T-cell (primary cell): ENCODE measurements around the gene JAKMIP1. TPM values are rescaled to one million over a fixed set of nuclear protein-coding genes. Genes with fewer than 3 reads are reported as not detected.
A peak's percentile ranks its signal among the peaks of the same experiment; 100 is the strongest.

Experiments used
- ATAC-seq, 4 experiments: fragments of 200-7000 bp in 3 of 4; fragments of 150-1000 bp in 1 of 4; cut with Tn5 transposase; replicated peaks in 1 of 4; 1 replicate in 3 of 4; 2 replicates in 1 of 4; pipeline ENCODE4 v1.10.0; 2021; ENCODE audit warnings: moderate library complexity in 3 of 4, mild to moderate bottlenecking in 2 of 4, moderate number of reproducible peaks in 1 of 4
- CTCF ChIA-PET, 2 donors: fragments of 300-600 bp; sonication (Branson Sonifier 250); formaldehyde crosslinking; loops; one replicate each; lab custom pipeline; 2022; ENCODE audit warnings: antibody characterized with exemption in 2 of 2; lab: Charles Lee
- POLR2A ChIA-PET, 2 donors: fragments of 300-600 bp; sonication (Branson Sonifier 250); formaldehyde crosslinking; loops; one replicate each; lab custom pipeline; 2022; ENCODE audit warnings: antibody characterized with exemption in 2 of 2; lab: Charles Lee
- DNase-seq, 35 experiments: peaks; one replicate each; pipeline versions ENCODE4 v3.0.0 to v3.0.0-alpha.2; 2013 to 2023
- H3K27ac ChIP-seq: one replicate; pipeline ENCODE4 v1.5.1; 2013; ENCODE audit warnings: low read length
- H3K27me3 ChIP-seq, 2 experiments: replicated peaks in 1 of 2; 1 replicate in 1 of 2; 2 replicates in 1 of 2; pipeline versions ENCODE4 v1.6.1 to v1.7.0; 2013; ENCODE audit warnings: low read length in 1 of 2, mixed read lengths in 1 of 2; ENCODE audit not compliant: control insufficient read depth in 2 of 2, insufficient read depth in 2 of 2; ENCODE audit errors: extremely low read depth in 1 of 2
- H3K36me3 ChIP-seq, 2 donors: 1 replicate in 1 of 2; 2 replicates in 1 of 2; pipeline versions ENCODE4 v1.6.1 to v1.7.0; 2013; ENCODE audit warnings: low read length in 1 of 2; ENCODE audit not compliant: control insufficient read depth in 2 of 2, insufficient read depth in 1 of 2; ENCODE audit errors: extremely low read depth in 1 of 2
- H3K4me1 ChIP-seq, 2 experiments: 1 replicate in 1 of 2; 2 replicates in 1 of 2; pipeline versions ENCODE4 v1.6.1 to v1.7.0; 2013; ENCODE audit warnings: low read length in 2 of 2, mixed read lengths in 1 of 2; ENCODE audit not compliant: insufficient read depth in 2 of 2, control insufficient read depth in 1 of 2; ENCODE audit errors: extremely low read depth in 1 of 2
- H3K4me3 ChIP-seq, 2 donors: 1 replicate in 1 of 2; 2 replicates in 1 of 2; pipeline versions ENCODE4 v1.5.1 to v1.7.0; 2013; ENCODE audit warnings: mild to moderate bottlenecking in 2 of 2, low read length in 1 of 2, moderate library complexity in 1 of 2; ENCODE audit not compliant: control insufficient read depth in 1 of 2; ENCODE audit errors: extremely low read depth in 1 of 2
- H3K9me3 ChIP-seq: 2 replicates; pipeline ENCODE4 v1.7.0; 2013
- H3K27ac Mint-ChIP-seq, 2 donors: one replicate each; pipeline ENCODE4 v1.8.0; 2020 to 2021; ENCODE audit warnings: mild to moderate bottlenecking in 2 of 2, mixed read lengths in 2 of 2
- H3K27me3 Mint-ChIP-seq, 2 donors: one replicate each; pipeline ENCODE4 v1.8.0; 2021 to 2022; ENCODE audit warnings: mixed read lengths in 2 of 2
- H3K36me3 Mint-ChIP-seq: one replicate; pipeline ENCODE4 v1.8.0; 2021; ENCODE audit warnings: mixed read lengths
- H3K4me1 Mint-ChIP-seq, 3 donors: one replicate each; pipeline ENCODE4 v1.8.0; 2020 to 2022; ENCODE audit warnings: mixed read lengths in 3 of 3, mild to moderate bottlenecking in 1 of 3
- H3K4me3 Mint-ChIP-seq, 3 donors: one replicate each; pipeline ENCODE4 v1.8.0; 2020 to 2022; ENCODE audit warnings: mild to moderate bottlenecking in 3 of 3, mixed read lengths in 3 of 3, moderate library complexity in 3 of 3
- H3K9me3 Mint-ChIP-seq, 3 donors: one replicate each; pipeline ENCODE4 v1.8.0; 2020 to 2022; ENCODE audit warnings: mixed read lengths in 3 of 3
- WGBS: methylation state at CpG from one replicate; pipeline ENCODE4 v1.1.5; 2013; ENCODE audit warnings: missing lambda C conversion rate; ENCODE audit not compliant: insufficient coverage; 5-methylcytosine and 5-hydroxymethylcytosine counted together
- total RNA-seq, 35 experiments: library from RNA in 6 of 35; stranded (reverse) in 6 of 35; fragments of 120-200 nt in 1 of 35; gene quantifications; one replicate each; pipeline versions ENCODE4 v1.2.1 to v1.2.4 and lab custom pipeline; 2013 to 2026

Gene JAKMIP1
- total RNA-seq, 5 donors from 2014 or later (not counting 1 experiment from before 2014, with no cell fraction given): 3.5 to 14.0 (median 6.1) TPM

DNA sequence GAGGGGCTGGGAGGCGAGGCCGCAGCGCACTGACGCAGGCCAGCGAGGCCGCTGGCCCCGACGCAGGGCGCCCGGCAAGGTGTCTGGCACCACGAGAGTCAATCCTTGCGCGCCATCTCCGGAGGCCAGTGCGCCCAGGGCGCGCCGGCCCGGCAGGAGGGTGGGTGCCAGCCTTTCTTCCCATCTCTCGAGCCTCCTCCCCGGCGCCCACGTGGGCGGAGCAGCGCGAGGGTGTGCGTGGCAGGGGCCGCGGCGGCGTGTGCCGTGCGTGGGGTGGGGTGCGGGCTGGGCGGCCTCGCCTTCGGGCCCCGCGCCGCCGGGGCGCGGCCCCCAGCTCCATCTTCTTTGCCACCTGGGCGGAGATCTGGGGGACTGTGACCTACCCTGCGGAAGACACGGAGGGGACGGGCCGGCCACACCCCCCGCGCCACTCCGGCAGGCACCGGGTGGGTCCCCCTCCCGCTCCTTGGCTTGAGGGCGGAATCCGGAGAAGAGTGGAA lies 877 bp downstream of the JAKMIP1 start:
- Mint-ChIP-seq H3K9me3 (peaks cover 0 to 8% (median 4%) of the 10 kb centered on the region in 3 donors), H3K4me1 (peaks cover 14 to 39% (median 21%) of the 10 kb centered on the region in 3 donors), H3K27me3 (peaks cover 35 to 45% of the 10 kb centered on the region in 2 donors), H3K4me3 (peak overlapping the region; percentile 76 to 82 (median 78)), H3K36me3 (no peaks in the 10 kb centered on the region), H3K27ac (no peak overlapping the region)
- ChIA-PET POLR2A (interaction anchor here in 1 of 2 donors (0.6 kb wide), 1 partner anchor 199 kb away, joined by 3 read pairs; no protein-coding TSS in a partner anchor), CTCF (no interaction called here)
- H3K4me1 ChIP-seq: peaks cover 0 to 56% of the 10 kb centered on the region in 2 experiments
- WGBS: 1% methylated on average over 53 of the region's 55 CpGs
- H3K27me3 ChIP-seq: peaks cover 2 to 46% of the 10 kb centered on the region in 2 experiments
- DNase-seq (peak in 6 of 35 experiments; percentile 13 to 59 (median 18)), ATAC-seq (peak; percentile 13 to 28 (median 24))
- peak overlapping the region; percentile 57 for H3K27ac ChIP-seq
- H3K4me3 ChIP-seq: peak overlapping the region; percentile 38 to 46
- H3K36me3 ChIP-seq: no peaks in the 10 kb centered on the region
- no peaks in the 10 kb centered on the region for H3K9me3 ChIP-seq

- peak in 2 of 35 experiments; percentile 7 to 45 for DNase-seq
- peaks cover 2 to 41% of the 10 kb centered on the region in 2 experiments for H3K27me3 ChIP-seq
- ChIA-PET CTCF (interaction anchor here in 1 of 2 donors (1.1 kb wide), 1 partner anchor 17 kb away, joined by 5 read pairs; no protein-coding TSS in a partner anchor), POLR2A (interaction anchor here in 1 of 2 donors (0.6 kb wide), 1 partner anchor 198 kb away, joined by 3 read pairs; no protein-coding TSS in a partner anchor)
- Mint-ChIP-seq H3K4me1 (peaks cover 14 to 39% (median 21%) of the 10 kb centered on the region in 3 donors), H3K27ac (peak overlapping the region; percentile 67 to 71), H3K36me3 (no peaks in the 10 kb centered on the region), H3K4me3 (peak overlapping the region; percentile 76 to 82 (median 78)), H3K9me3 (peaks cover 0 to 8% (median 4%) of the 10 kb centered on the region in 3 donors), H3K27me3 (peaks cover 35 to 46% of the 10 kb centered on the region in 2 donors)
- no peaks in the 10 kb centered on the region for H3K36me3 ChIP-seq
- peak overlapping the region; percentile 57 for H3K27ac ChIP-seq
- H3K4me1 ChIP-seq: peaks cover 0 to 56% of the 10 kb centered on the region in 2 experiments
- 5% methylated on average over 24 of the region's 27 CpGs for WGBS
- H3K4me3 ChIP-seq: peak overlapping the region; percentile 38 to 46
- ATAC-seq: peak in 3 of 4 experiments; percentile 7 to 22 (median 20)
- H3K9me3 ChIP-seq: no peaks in the 10 kb centered on the region
Measured at GRCh38 chr4:6198768-6199421, 1.5 kb downstream of the JAKMIP1 start.

DNA sequence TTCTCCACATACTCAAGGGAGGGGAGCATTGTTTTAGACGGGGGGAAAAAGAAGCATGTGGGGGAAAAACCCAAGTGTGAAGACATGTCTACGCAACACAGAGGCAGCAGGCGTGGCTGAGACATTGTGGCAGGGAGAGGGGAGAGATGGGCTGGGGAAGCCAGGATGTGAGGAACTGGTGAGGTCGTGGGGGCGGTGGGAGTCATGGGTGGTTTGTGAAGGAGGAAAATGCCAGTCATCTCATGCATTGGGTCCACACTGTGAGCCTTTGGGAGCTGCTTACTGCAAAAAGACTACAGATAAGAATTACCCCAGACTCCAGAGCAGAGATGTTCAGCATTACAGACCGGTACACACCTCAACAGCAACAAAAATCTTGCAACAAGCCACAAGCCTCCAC lies 2.1 kb downstream of the JAKMIP1 start:
- peak in 21 of 35 experiments; percentile 17 to 77 (median 40) for DNase-seq
- ATAC-seq: peak in 2 of 4 experiments; percentile 8 to 39
- Mint-ChIP-seq H3K36me3 (no peaks in the 10 kb centered on the region), H3K27ac (peak overlapping the region; percentile 71), H3K9me3 (peaks cover 0 to 8% (median 4%) of the 10 kb centered on the region in 3 donors), H3K4me3 (peak overlapping the region; percentile 76 to 82 (median 78)), H3K27me3 (peaks cover 35 to 51% of the 10 kb centered on the region in 2 donors), H3K4me1 (peaks cover 14 to 39% (median 21%) of the 10 kb centered on the region in 3 donors)
- no peaks in the 10 kb centered on the region for H3K9me3 ChIP-seq
- H3K4me3 ChIP-seq: peak overlapping the region in 1 of 2 donors; percentile 46
- ChIA-PET POLR2A (no interaction called here), CTCF (interaction anchor here (0.7 to 1.1 kb wide), 2 partner anchors 16 to 130 kb away, joined by 4 to 5 read pairs; no protein-coding TSS in a partner anchor)
- peaks cover 2 to 40% of the 10 kb centered on the region in 2 experiments for H3K27me3 ChIP-seq
- peaks cover 0 to 56% of the 10 kb centered on the region in 2 experiments for H3K4me1 ChIP-seq
- no peaks in the 10 kb centered on the region for H3K36me3 ChIP-seq
- H3K27ac ChIP-seq: peak overlapping the region; percentile 57
- WGBS: 29% methylated on average over 1 of the region's 6 CpGs

DNA sequence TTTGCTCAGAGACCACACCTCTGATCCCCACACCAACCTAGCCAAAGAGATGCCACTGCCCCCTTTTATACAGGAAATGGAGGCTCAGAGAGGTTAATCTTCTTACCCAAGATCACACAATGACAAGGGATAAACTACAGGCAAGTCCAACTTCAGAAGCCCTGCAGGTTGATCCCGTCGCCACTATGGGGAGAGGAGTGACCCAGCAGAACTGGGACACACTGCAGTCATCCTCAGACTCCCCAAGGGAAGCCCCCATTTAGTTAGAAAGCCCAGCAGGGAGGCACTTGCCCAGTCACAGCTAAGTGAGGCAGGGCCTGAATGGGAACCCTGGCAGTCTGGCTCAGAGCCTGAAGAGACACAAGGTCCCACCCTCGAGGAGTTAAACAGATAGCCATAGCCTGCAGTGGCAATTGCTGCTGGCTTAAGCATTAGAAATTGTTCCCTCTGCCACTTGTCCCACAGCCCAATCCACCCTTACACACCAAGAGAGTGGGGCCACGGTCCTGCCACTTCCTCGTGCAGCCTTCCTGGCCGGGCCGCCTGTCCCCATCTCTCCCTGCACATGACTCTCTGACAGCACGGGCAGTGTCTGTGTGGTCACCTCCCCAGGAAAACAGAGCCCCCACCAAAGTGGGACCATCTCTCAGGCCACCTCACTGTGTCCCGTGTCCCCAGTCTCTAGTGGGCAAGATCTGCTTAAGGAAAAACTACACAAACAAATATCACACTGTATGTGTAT lies 2.7 kb downstream of the JAKMIP1 start:
- POLR2A ChIA-PET: no interaction called here
- Histone ChIP-seq H3K36me3 (no peaks in the 10 kb centered on the region), H3K27ac (peak overlapping the region; percentile 57), H3K9me3 (no peaks in the 10 kb centered on the region), H3K27me3 (peaks cover 2 to 40% of the 10 kb centered on the region in 2 experiments), H3K4me3 (no peak overlapping the region), H3K4me1 (peaks cover 0 to 56% of the 10 kb centered on the region in 2 experiments)
- no peak for ATAC-seq
- Mint-ChIP-seq H3K27me3 (peaks cover 35 to 52% of the 10 kb centered on the region in 2 donors), H3K36me3 (no peaks in the 10 kb centered on the region), H3K27ac (peak overlapping the region in 1 of 2 donors; percentile 71), H3K4me1 (peaks cover 14 to 39% (median 21%) of the 10 kb centered on the region in 3 donors), H3K9me3 (peaks cover 0 to 8% (median 4%) of the 10 kb centered on the region in 3 donors), H3K4me3 (peak overlapping the region in 2 of 3 donors; percentile 78 to 82)
- CTCF ChIA-PET: interaction anchor here in 1 of 2 donors (0.7 kb wide), 1 partner anchor 131 kb away, joined by 4 read pairs; no protein-coding TSS in a partner anchor
- 49% methylated on average over 7 of the region's 9 CpGs for WGBS
- no peak for DNase-seq

- Histone ChIP-seq H3K27ac (peak overlapping the region; percentile 57), H3K4me3 (no peak overlapping the region), H3K4me1 (peaks cover 0 to 55% of the 10 kb centered on the region in 2 experiments), H3K27me3 (peaks cover 2 to 40% of the 10 kb centered on the region in 2 experiments), H3K36me3 (no peaks in the 10 kb centered on the region), H3K9me3 (no peaks in the 10 kb centered on the region)
- H3K27me3 Mint-ChIP-seq: peaks cover 33 to 51% of the 10 kb centered on the region in 2 donors
- ChIA-PET POLR2A (no interaction called here), CTCF (no interaction called here)
- no peaks in the 10 kb centered on the region for H3K36me3 Mint-ChIP-seq
- H3K4me1 Mint-ChIP-seq: peaks cover 14 to 39% (median 21%) of the 10 kb centered on the region in 3 donors
- 91% methylated on average over 4 of the region's 11 CpGs for WGBS
- H3K27ac Mint-ChIP-seq: no peak overlapping the region
- peaks cover 0 to 8% (median 4%) of the 10 kb centered on the region in 3 donors for H3K9me3 Mint-ChIP-seq
- ATAC-seq (no peak), DNase-seq (no peak)
- H3K4me3 Mint-ChIP-seq: peak overlapping the region in 1 of 3 donors; percentile 78
Measured at GRCh38 chr4:6196871-6197270, 3.5 kb downstream of the JAKMIP1 start.
